HG02852 (cell line): ENCODE data around the gene AKAP6.
"Not testable (repeated sequence)": the region's sequence is repeated elsewhere in the genome, so short reads cannot be mapped to it uniquely, and the experiment has no call there.

Experiments used
- ATAC-seq: cut with Tn5 transposase; IDR thresholded peaks from one replicate; pipeline ENCODE4 v1.9.1; 2021; ENCODE audit warnings: mild to moderate bottlenecking, moderate library complexity; ENCODE audit not compliant: unreplicated experiment

AKAP6 gene

DNA sequence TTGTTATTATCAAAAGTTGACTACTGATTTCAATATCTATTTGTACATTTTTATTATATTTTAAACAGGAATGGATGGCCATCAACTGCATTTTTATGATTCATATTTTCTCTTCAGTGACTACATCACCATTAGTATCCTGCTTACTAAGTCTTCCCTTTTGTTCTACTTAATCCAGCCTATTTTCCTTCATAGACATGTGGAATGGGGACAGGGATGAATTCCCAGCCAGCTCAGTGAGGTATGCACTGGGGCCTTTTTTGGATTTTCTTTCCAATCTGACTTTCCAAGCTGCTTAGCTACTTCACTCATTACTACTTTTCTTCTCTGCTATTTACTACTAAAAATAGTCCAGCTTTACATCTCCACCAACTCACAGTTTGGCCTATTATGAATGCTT lies 38.4 kb downstream of the AKAP6 start:
- ATAC-seq, result no peak

DNA sequence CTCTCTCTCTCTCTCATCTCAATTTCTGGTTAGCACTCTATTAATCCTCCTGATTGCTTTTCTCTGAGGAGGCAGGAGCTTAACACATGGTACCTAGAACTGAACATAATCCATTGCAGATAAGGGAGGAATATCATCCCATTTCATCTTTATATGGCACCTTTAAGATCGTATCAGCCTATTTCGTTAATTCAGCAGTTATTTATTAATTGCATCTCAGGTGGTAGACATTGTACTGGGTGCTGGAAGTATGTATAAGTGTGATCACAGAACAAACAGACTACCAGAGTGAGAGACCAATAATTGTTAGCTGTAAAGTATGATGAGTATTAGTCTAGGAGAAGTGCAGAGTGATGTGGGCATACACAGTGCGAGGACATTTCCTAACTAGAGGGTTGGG lies 39.0 kb downstream of the AKAP6 start:
- ATAC-seq, result no peak

DNA sequence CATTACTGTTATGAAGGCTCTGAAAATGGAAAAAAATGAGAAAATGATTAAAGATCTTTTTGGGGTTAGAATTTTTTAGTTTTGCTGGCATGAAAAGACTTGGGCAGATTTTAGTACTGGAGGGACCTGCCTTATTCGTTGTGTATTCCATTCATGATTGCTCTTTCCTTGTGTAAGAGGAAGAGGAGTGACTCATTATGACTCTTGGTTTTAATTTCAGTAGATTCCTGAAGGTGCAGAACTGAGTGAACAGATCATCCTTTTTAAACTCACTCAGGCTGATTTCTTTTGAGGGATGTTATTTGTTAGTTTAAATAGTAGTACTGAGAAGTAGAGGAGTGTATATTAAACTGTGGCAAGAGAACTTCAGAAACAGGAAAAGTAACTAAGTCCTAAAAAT lies 41.6 kb downstream of the AKAP6 start:
- ATAC-seq, result no peak

DNA sequence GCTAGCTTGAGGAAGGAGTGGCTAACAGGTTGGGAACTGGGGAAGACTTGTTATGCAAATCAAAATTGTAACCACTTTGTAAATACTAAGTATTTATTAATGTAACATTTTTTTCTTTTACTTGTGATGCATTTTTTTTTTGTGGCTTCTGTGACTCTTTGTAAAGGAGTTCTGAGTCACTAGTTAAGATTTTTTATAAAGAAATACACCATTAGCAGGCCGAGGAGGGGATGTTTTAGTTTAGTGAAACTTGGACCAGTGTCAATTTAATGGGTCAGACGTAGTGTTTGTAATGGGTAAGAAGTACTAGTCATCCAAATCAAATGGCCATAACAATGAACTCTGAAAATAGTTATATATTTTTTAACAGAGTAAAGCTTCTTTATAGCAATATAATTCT lies 43.1 kb downstream of the AKAP6 start:
- no peak for ATAC-seq

DNA sequence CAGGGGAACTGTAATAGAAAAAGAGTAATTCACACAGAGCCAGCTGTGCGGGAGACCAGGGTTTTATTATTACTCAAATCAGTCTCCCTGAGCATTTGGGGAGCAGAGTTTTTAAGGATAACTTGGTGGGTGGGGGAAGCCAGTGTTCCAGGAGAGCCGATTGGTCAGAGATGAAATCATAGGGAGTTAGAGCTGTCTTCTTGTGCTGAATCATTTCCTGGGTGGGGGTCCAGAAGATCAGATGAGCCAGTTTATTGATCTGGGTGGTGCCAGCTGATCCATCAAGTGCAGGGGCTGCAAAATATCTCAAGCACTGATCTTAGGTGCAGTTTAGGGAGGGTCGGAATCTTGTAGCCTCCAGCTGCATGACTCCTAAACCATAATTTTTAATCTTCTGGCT lies 44.1 kb downstream of the AKAP6 start:
- ATAC-seq, result not testable (repeated sequence)

DNA sequence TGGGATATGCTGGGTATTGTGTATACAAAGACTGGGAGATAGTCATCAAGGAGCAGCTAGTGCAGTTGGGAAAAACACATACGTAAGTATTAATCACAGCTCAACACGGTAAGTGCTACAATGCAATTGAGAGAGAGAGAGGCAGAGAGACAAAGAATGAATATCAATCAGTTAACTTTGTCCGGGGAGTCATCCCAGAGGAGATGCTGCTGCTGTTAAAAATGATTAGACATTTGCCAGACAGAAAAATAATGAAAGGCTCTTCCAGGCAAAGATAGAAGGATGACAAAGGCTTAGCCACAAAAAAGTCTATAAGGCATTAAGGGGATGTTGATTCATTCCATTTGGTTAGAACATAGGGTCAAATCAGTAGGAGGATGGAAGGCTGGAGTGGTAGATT lies 45.1 kb downstream of the AKAP6 start:
- ATAC-seq, result no peak

DNA sequence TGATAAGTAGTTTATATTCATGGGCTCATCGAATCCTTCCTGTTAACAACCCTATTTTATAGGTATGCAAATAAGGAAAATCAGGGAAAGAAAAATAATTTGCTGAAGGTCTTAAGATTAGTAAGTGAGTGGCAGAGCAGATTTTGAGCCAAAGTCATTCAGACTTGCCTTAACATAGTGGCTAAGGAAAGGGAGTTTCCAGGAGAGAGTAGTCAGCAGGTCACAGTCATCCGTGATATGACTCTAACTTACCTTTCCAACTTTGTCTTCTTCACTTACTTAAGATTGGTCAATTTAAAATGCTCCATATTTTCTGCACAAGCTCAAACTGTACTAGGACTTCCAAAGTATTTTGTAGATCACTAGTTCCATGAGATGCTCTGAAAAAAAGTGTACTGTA lies 46.6 kb downstream of the AKAP6 start:
- peak; percentile 66 for ATAC-seq

DNA sequence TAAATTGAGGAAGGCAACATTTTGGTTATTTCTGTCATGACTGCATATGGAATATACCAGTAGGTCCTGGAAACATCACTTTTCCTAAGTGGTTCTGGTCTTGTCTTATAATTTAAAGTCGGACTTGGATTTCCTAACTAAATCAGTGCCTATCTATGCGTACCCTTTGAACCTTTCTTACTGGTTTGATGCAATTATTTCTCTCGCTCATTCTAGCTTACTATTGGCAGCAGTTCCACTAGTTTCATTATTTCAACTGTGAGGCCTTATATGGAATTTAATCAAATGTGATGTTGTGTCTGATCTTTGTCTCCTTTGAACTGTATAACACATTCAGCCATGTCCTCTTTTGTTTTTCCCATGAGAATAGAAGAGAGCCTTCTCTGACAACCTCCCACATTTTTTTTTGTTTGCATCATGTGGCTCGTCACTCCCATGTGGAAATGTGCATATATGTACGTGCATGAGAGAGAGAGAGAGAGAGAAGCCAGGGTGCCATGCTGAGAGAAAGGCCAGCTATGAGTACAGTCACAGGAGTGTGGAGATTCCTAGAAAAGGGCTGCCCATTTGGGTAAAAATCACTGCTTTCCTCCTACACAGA lies 48.0 kb downstream of the AKAP6 start:
- no peak for ATAC-seq

DNA sequence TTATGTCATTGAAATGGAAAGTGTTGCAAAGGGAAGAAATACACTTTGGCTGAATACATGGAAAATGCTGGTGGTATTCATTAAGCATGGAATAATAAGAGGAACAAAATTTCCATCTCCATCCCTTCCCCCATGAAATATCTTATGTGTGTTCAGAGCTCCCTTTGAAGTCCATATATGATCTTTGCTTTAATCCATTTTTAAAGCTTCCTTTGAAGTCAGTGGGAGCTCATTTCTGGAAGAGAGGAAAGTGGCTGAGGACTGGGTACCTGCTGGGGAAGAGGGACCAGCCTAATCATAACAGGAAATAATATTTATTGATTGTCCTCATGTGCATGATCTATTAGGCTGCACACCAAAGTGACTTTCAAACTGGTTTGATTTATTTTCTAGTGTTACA lies 49.2 kb downstream of the AKAP6 start:
- ATAC-seq, result no peak

DNA sequence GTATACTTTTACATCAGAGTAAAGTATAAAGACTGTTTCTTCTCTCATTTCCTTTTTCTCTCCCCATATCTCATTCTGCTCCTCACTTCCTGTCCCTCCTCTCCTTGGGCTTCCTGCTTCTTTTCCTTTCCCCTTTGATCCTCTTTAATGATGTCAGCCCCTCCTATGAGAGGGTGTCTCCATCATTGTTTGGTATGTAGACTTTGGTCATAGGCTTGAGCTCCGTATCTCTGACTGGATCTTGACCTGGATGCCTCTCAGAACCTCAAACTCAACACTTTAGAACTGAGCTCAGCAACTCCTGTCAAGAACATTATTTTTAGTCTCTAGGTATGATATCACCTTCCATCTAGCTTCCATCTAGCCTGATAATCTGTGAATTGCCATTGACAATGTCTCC lies 50.3 kb downstream of the AKAP6 start:
- no peak for ATAC-seq

DNA sequence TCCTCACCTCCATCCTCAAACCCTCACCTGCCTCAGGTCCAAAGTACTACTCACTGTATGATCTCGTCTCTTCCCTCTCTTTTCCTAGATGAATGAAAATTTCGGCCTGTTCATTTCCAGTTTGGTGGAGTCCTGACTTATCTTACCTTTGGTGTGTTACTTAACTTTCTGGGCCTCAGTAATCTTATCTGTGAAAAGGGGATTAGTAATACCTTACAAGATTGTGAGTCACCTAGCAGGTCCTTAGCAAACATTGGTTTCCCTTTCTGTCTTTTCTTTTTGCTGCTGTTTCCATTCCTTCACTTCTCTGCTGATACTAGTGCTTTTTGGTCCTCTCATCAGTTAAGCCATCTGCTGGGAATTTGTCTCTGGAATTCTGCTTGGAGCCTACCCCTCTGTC lies 52.8 kb downstream of the AKAP6 start:
- no peak for ATAC-seq

DNA sequence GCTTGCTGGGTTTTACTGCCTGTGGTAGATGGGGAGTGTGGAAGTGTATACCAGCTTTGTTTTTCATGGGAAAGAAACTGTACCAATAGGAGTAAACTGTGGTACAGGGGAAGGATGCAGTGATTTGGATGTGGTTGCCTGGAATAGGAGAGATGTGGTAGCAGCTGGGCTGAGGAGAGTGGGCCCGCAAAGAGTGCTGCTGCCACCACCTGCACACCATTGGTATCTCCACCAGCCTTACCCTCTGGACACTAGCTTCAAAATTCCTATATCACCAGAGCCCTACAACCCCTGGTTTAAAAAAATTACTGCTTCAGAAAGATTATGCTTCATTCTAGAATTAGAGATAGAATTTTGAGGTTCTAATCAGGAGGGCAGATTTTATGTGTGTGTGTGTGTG lies 53.6 kb downstream of the AKAP6 start:
- ATAC-seq, result no peak

DNA sequence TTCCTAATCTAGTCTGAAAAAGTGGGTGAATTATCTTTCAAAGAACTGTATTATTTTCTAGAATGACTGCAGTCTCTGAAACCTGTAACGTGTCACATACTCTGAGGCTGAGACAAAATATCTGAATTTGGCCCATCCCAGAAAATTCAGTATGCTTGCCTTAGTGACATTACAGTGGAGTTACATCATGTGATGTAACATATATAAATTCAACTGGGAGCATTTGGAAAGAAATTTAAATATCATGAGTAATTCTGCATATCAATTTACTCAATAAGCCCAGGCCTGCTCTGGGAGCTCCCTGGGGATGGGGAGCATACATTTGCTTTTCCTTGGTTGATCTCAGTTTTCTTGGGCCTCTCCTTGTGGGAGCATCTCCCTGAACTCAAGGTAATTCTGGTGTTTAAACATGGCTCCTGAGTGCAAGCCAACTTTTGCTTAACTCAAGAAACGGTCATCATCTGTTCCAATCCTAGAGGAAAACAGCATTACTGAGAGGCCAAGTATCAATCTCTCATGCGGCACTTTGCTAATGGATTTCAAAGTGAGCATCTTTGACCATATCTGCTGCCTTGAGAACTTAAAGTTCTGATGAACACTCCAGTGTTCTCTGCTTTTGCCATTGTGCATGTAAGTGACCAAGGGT lies 54.4 kb downstream of the AKAP6 start:
- no peak for ATAC-seq

DNA sequence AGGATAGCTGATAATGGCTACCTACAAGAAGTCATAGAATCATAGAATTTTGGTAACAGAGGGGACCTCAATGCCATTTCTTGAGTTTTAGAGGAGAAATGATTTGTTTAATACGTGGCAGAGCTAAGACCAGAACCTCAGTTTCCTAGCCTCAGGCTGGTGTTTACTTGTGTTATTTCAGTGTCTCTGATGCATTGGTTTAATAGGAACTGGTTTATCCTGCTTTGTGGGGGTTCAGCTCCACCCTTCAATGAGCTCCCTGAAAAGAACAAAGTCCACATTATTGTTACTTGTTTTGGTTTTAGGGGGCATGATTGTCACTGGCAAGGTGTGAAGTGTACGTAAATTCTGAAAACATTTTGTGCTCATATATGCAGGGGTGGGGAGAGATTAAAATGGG lies 55.4 kb downstream of the AKAP6 start:
- ATAC-seq, result no peak

DNA sequence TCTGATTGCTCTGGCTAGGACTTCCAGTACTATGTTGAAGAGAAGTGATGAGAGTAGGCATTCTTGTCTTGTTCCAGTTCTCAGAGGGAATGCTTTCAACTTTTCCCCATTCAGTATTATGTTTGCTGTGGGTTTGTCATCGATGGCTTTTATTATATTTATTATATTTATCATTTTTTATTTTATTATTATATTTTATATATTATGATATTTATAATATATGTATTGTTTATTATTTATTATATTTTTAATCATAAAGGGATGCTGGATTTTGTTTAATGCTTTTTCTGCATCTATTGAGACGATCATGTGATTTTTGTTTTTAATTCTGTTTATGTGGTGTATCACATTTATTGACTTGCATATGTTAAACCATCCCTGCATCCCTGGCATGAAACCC lies 58.2 kb downstream of the AKAP6 start:
- ATAC-seq, result not testable (repeated sequence)

DNA sequence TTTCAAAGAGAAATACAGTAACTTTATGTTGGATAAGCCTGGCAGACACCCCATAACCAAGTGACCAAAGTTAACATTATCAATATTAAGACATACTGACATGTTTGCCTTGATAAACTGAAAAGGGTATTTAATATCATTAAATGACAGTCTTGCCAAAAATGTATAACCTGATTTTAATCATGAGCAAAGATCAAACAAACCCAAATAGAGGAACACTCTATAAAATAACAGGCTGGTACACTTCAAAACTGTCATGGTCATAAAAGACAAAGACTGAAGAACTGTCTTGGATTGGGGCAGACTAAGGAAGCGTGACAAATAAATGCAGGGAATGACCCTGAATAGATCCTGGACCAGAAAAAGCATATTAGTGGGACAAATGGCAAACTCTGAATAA lies 64.0 kb downstream of the AKAP6 start:
- ATAC-seq, result no peak

DNA sequence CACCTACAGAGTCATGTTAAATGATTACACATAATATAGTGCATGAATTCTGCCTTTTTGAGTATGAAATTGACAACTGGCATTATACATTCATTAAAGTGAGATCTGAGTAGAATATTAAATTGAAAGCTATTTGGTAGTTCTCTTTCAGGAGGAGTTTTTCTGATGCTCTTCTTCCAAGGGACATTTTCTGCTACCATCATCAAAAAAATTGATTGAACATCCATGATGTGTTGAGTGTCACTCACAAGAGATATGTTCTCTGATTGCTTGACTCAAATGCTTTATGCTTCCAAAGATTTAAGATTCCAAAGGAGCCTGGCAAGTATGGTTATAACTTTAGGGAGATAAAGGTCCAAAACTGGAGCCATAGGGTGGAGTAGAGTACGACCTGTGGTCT lies 64.9 kb downstream of the AKAP6 start:
- no peak for ATAC-seq

DNA sequence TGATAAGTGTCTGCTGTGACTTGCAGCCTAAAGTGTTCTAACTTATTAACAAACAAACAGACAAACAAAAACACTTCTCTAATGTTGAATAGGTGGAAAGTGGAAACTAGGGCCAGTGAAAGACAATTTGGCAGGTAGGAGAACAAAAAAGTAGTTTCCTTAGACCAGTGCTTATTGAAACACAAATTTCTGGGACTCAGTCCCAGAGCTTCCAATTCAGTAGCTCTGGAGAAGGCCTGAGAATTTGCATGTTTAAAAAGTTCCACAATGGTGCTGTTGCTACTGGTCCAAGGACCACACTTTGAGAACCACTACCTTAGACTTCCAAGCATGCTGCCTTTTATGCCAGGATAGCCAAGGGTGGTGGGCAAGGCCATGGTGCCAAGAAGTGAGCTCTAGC lies 67.8 kb downstream of the AKAP6 start:
- no peak for ATAC-seq

DNA sequence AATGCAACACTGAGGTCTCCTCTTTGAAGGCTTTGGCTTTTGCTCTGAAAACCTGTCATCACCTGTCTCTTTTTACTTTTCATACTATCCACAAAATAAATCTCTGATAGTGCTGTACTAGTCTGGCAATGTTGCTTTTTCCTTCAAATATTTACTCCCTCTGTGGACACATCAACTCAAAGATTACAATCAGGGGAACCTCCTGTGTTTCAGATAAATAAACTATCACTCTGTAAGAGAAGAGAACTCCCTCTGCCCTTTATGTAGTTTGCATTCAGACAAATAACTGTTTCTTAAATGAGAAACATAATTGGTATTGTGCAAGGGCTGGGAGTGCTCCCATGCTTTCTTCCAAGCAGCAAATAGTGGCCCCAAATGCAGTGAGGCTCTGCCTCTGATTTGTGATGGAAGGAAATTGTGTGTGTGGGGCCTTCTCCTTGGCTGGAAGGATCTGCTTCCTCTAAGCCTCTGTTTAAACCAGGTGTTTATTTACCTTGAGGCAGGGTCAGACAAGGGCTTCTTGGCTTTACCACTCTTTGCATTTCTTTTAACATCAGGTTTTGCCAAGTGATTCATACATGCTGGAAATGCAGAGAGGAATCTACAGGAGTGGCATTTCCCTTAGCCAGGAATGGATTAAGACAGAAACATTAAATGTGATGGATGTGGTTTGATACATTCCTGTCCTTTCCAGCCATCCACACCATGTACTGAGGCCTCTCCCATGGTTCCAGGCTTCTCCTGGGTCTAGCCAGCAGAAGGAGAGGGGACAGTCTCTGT lies 69.0 kb downstream of the AKAP6 start:
- no peak for ATAC-seq

DNA sequence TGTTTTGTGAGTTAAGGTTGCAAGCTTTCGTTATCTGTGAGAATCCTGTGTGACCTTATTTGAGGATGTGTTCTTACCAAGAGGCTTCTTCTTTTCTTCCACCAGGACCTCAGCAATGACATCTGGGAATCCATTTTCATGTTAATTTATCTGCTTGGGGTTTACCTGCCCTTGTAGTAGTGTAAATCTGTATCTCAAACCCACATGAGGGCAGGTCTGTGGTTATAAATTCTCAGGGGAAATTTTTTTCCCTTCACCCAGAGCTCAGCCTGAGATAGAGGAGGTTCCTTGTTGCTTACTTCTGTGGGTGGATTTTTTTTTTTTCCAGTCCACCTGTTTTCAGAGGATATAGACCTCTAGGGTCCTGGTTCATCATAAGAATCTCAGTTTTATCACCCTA lies 70.8 kb downstream of the AKAP6 start:
- ATAC-seq, result no peak

DNA sequence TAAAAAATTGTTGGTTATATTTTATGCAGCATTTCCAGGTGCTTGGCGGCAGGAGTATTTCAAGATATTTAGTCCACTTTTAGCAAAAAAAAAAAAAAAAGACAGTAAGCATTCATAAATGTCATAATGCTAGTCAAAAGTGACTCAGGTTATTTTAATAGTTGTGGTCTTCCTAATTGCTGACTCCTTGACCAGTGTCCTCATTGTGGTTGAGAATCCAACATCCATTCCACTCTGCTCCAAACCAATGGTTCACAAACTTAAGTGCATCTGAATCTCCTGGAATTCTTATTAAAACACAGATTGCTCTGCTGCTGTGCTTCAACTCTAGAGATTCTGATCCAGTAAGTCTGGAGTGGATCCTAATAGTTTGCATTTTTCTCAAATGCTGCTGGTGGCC lies 71.4 kb downstream of the AKAP6 start:
- ATAC-seq, result no peak

DNA sequence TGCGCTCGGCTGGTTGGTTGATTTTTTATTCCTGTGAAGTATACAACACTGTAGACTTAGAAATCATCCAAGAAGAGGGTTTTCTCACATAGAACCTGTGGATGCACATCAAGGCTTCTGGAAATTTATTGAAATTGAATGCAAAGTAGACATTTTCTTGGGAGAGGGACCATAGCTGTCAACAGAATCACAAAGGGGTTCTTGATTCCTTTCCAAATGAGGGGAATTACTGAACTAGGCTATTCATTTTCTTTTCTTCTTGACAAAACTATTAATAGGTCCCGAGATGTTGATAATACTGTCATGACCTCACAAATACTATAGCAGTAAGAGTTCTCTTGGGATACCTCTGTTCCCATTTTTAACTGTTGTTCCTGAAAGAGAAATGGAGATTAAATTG lies 73.9 kb downstream of the AKAP6 start:
- no peak for ATAC-seq
